WERI-Rb-1 (cell line): ENCODE data around the gene RAN.

ENCODE experiments used
- DNase-seq: peaks from one replicate; pipeline ENCODE4 v3.0.0-alpha.2; 2020
- H3K27ac ChIP-seq: fragments of 250-450 bp; sonication (Bioruptor Pico); 2 replicates; pipeline ENCODE4 v1.5.1; 2020; ENCODE audit warnings: mild to moderate bottlenecking, moderate library complexity
- H3K27me3 ChIP-seq: fragments of 250-450 bp; sonication (Bioruptor Pico); 2 replicates; pipeline ENCODE4 v1.5.1; 2021; ENCODE audit warnings: mild to moderate bottlenecking, low read depth, moderate library complexity; ENCODE audit not compliant: insufficient read depth, severe bottlenecking
- H3K36me3 ChIP-seq: fragments of 250-450 bp; sonication (Bioruptor Pico); 2 replicates; pipeline ENCODE4 v1.5.1; 2020; ENCODE audit warnings: mild to moderate bottlenecking, moderate library complexity
- H3K4me3 ChIP-seq: 2 replicates; pipeline ENCODE4 v1.5.1; 2011; ENCODE audit warnings: low read depth, mild to moderate bottlenecking, control low read depth, low read length
- H3K9me3 ChIP-seq: fragments of 250-450 bp; sonication (Bioruptor Pico); 2 replicates; pipeline ENCODE4 v1.5.1; 2021; ENCODE audit warnings: mild to moderate bottlenecking, moderate library complexity; ENCODE audit not compliant: severe bottlenecking
- CTCF ChIP-seq: IDR thresholded peaks from 2 replicates; pipeline ENCODE4 v1.5.1; 2011; ENCODE audit warnings: low read depth, mild to moderate bottlenecking, control low read depth, inconsistent platforms, low read length

The RAN gene

GRCh38 chr12:130876758-130877157 is 4.9 kb downstream of the RAN start:
- Histone ChIP-seq H3K9me3 (no peaks in the 10 kb centered on the region), H3K36me3 (peaks cover 50% of the 10 kb centered on the region), H3K4me3 (no peak overlapping the region), H3K27ac (no peak overlapping the region), H3K27me3 (no peaks in the 10 kb centered on the region)
- no peak for TF ChIP-seq CTCF
- no peak for DNase-seq

- TF ChIP-seq CTCF: no peak
- DNase-seq: no peak
- no peak overlapping the region for H3K4me3 ChIP-seq
- H3K36me3 ChIP-seq: peaks cover 50% of the 10 kb centered on the region
- H3K27me3 ChIP-seq: no peaks in the 10 kb centered on the region
- H3K27ac ChIP-seq: no peak overlapping the region
- H3K9me3 ChIP-seq: no peaks in the 10 kb centered on the region
These were observed 5.5 kb downstream of the RAN start for GRCh38 chr12:130877333-130877732.

- Histone ChIP-seq H3K27ac (no peak overlapping the region), H3K36me3 (peaks cover 39% of the 10 kb centered on the region), H3K9me3 (no peaks in the 10 kb centered on the region), H3K27me3 (no peaks in the 10 kb centered on the region), H3K4me3 (no peak overlapping the region)
- no peak for DNase-seq
- TF ChIP-seq CTCF: no peak
These were observed 6.6 kb downstream of the RAN start for GRCh38 chr12:130878193-130879185.

- no peaks in the 10 kb centered on the region for H3K9me3 ChIP-seq
- H3K36me3 ChIP-seq: peaks cover 32% of the 10 kb centered on the region
- H3K27me3 ChIP-seq: no peaks in the 10 kb centered on the region
- DNase-seq: no peak
- no peak overlapping the region for H3K27ac ChIP-seq
- H3K4me3 ChIP-seq: no peak overlapping the region
- TF ChIP-seq CTCF: no peak
These were observed 7.4 kb downstream of the RAN start for GRCh38 chr12:130879212-130879686.

- Histone ChIP-seq H3K27me3 (no peaks in the 10 kb centered on the region), H3K4me3 (no peak overlapping the region), H3K27ac (no peak overlapping the region), H3K9me3 (no peaks in the 10 kb centered on the region), H3K36me3 (peaks cover 25% of the 10 kb centered on the region)
- no peak for DNase-seq
- no peak for TF ChIP-seq CTCF
These were observed 8.0 kb downstream of the RAN start for GRCh38 chr12:130879781-130880389.
